ENCODE data around the gene IL16.

- no peak for TF ChIP-seq FOXA2 (IDR thresholded peaks at IDR 0.05)
- TF ChIP-seq ZBTB33 (IDR thresholded peaks at IDR 0.05), result no peak
- TF ChIP-seq MAX (IDR thresholded peaks at IDR 0.05), result no peak
- TF ChIP-seq CTCF (IDR thresholded peaks at IDR 0.05; ENCODE audit: low read depth, low read length, missing input control), result no peak
- no peak for TF ChIP-seq GABPA (IDR thresholded peaks at IDR 0.05 in 1 of 2, conservative IDR thresholded peaks at IDR 0.05 in 1 of 2)
- TF ChIP-seq REST (IDR thresholded peaks at IDR 0.05), result no peak
- TF ChIP-seq TAF1 (conservative IDR thresholded peaks at IDR 0.05), result no peak
- TF ChIP-seq ATF3 (IDR thresholded peaks at IDR 0.05), result no peak
- no peak for TF ChIP-seq JUND (IDR thresholded peaks at IDR 0.05)
- TF ChIP-seq RXRA (IDR thresholded peaks at IDR 0.05), result no peak
- TF ChIP-seq HNF4A (conservative IDR thresholded peaks at IDR 0.05), result no peak
These were observed 31.1 kb upstream of the IL16 start for GRCh38 chr15:81165535-81165934.

All from liver (tissue), 3 donors.